Coronary artery (tissue), 2 donors: Measurements from ENCODE around the gene PRKN.

Source experiments
- DNase-seq: peaks from one replicate; pipeline ENCODE4 v3.0.0-alpha.2; 2017; ENCODE audit warnings: low spot score
- H3K27ac ChIP-seq, 2 donors: fragments of 200-600 bp; sonication (generic); one replicate each; pipeline ENCODE4 v1.5.1; 2016 to 2019
- H3K4me3 ChIP-seq: fragments of 200-600 bp; sonication (generic); 2 replicates; pipeline ENCODE4 v1.5.1; 2016; ENCODE audit warnings: mild to moderate bottlenecking, moderate library complexity
- TF ChIP-seq, protein P1 (sequence below): fragments of 200-600 bp; sonication (generic); IDR thresholded peaks from one replicate; pipeline ENCODE4 v1.5.1; 2019; ENCODE audit warnings: antibody characterized with exemption

The PRKN gene

DNA sequence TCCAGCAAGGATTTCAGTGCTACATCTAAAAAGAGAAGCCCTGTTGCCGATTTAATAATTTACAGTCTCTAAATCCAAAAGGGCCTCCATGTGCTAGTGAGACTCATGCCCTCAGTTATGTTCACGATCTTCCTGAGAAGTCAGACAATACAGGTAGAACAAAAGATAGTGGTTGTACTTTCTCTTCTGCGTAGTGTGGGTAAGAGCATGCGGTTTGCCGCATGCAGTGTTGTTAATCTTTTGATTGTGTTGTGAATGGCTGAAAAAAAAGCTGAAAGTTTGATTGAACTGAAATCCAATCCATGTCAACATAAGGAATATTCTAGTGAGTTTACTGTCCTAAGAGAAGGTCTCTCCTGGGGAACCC lies 1379.0 kb downstream of the PRKN start:
- DNase-seq = no peak

GRCh38 chr6:161347988-161348627 lies 1379.5 kb downstream of the PRKN start:
- Histone ChIP-seq H3K4me3 (no peak overlapping the region), H3K27ac (no peak overlapping the region)
- TF ChIP-seq, protein P1, sequence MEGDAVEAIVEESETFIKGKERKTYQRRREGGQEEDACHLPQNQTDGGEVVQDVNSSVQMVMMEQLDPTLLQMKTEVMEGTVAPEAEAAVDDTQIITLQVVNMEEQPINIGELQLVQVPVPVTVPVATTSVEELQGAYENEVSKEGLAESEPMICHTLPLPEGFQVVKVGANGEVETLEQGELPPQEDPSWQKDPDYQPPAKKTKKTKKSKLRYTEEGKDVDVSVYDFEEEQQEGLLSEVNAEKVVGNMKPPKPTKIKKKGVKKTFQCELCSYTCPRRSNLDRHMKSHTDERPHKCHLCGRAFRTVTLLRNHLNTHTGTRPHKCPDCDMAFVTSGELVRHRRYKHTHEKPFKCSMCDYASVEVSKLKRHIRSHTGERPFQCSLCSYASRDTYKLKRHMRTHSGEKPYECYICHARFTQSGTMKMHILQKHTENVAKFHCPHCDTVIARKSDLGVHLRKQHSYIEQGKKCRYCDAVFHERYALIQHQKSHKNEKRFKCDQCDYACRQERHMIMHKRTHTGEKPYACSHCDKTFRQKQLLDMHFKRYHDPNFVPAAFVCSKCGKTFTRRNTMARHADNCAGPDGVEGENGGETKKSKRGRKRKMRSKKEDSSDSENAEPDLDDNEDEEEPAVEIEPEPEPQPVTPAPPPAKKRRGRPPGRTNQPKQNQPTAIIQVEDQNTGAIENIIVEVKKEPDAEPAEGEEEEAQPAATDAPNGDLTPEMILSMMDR = no peak
- DNase-seq = no peak

More for the DNA sequence above, 1379.0 kb downstream of the PRKN start:
- TF ChIP-seq, protein P1 = no peak
- no peak overlapping the region for H3K4me3 ChIP-seq
- H3K27ac ChIP-seq = no peak overlapping the region

DNA sequence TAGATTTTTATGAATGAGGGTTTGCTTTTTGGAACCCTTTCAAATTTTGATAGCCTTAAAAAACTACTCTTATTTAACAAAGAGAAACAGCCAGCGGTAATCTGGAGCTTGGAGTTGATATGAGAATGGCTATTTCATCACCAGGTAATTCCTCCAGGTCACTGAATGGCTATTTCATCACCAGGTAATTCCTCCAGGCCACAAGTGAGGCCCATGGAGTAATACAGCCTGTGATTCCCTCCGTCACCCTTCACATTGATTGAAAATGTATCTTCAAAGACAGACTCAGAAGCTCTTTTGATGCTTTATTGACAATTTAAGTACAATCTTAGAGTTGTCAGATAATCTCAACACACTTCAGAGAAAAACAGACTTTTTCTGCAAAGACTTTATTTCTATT lies 1380.4 kb downstream of the PRKN start:
- no peak for DNase-seq
- Histone ChIP-seq H3K4me3 (no peak overlapping the region), H3K27ac (no peak overlapping the region)
- TF ChIP-seq, protein P1 = no peak

- DNase-seq = no peak
- TF ChIP-seq, protein P1 = no peak
These were observed 1380.8 kb downstream of the PRKN start for GRCh38 chr6:161346717-161347116.

GRCh38 chr6:161344626-161345025 lies 1382.9 kb downstream of the PRKN start:
- no peak for DNase-seq
- Histone ChIP-seq H3K4me3 (no peak overlapping the region), H3K27ac (no peak overlapping the region)
- TF ChIP-seq, protein P1 = no peak

More at GRCh38 chr6:161346717-161347116, 1380.8 kb downstream of the PRKN start:
- H3K4me3 ChIP-seq = no peak overlapping the region
- H3K27ac ChIP-seq = no peak overlapping the region

- TF ChIP-seq, protein P1 = no peak
- DNase-seq = no peak
- no peak overlapping the region for H3K4me3 ChIP-seq
- H3K27ac ChIP-seq = no peak overlapping the region
These were observed 1385.5 kb downstream of the PRKN start for GRCh38 chr6:161342039-161342438.

DNA sequence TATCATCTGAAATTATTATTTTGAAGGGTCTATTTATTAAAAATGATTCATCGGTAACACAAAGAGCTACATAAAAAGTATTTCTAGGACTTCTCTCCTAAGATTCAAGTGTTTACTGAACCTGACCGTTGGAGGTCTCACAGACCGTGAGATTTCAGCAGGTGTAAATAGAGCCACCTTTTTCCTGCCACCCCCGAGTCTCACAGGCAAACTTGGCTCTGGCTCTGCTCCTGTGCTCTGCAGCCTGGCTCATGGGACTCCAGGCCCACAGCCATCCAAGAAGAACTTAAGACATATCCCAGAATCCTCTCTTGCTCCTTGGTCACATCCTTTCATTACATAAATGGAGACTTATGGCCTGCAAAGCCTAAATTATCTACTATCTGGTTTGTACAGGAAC lies 1385.9 kb downstream of the PRKN start:
- TF ChIP-seq, protein P1 = no peak
- Histone ChIP-seq H3K4me3 (no peak overlapping the region), H3K27ac (no peak overlapping the region)
- no peak for DNase-seq
